Cortex of kidney (tissue), 1 donor: ENCODE results near the gene SLC26A6.

Source experiments
- DNase-seq: peaks from one replicate; lab custom pipeline; 2025; lab: John Stamatoyannopoulos, UW

Gene SLC26A6

DNA sequence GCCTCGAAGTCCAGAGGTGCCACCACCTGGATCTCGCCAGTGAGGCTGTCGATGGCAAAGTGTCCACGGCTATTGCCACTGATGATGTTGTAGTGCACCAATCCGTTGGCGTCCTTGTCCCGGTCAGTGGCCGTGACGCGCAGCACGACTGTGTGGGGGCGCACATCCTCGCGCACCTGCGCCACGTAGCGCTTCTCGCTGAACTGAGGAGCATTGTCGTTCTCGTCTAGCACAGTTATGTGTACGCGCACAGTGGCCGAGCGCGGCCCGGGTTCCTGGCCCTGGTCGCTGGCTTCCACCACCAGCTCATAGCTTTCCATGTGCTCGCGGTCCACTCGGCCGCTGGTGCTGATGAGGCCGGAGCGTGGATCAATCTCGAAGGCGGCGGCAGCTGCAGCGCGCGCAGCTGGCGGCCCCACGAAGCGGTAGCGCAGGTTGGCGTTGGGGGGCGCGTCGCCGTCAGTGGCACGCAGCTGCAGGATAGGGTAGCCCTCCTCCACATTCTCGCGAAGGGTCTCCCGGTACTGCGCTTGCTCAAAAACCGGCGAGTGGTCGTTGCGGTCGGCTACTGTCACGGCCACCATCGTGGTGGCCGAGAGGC, 25.6 kb upstream of the SLC26A6 start:
- DNase-seq, result no peak

DNA sequence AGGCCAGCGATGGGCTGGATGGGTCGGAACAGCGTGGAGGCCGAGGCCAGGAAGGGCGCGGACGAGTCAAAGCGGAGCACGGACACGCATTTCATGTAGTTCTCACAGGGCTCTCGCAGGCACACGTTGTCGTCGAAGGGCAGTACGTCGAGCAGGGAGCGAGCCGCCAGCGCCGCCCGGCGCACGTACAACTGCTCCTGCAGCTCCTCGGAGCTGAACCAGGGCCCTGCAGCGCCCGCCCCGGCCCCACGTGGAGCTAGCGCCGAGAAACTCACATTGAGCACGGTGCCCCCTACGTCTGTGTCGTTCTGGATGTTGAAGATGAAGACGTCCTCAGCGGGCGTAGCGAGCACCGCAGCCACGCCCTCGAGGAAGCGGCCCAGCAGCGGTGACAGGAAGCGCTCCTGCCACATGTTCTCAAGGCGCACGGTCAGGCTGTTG, 21.6 kb upstream of the SLC26A6 start:
- no peak for DNase-seq

DNA sequence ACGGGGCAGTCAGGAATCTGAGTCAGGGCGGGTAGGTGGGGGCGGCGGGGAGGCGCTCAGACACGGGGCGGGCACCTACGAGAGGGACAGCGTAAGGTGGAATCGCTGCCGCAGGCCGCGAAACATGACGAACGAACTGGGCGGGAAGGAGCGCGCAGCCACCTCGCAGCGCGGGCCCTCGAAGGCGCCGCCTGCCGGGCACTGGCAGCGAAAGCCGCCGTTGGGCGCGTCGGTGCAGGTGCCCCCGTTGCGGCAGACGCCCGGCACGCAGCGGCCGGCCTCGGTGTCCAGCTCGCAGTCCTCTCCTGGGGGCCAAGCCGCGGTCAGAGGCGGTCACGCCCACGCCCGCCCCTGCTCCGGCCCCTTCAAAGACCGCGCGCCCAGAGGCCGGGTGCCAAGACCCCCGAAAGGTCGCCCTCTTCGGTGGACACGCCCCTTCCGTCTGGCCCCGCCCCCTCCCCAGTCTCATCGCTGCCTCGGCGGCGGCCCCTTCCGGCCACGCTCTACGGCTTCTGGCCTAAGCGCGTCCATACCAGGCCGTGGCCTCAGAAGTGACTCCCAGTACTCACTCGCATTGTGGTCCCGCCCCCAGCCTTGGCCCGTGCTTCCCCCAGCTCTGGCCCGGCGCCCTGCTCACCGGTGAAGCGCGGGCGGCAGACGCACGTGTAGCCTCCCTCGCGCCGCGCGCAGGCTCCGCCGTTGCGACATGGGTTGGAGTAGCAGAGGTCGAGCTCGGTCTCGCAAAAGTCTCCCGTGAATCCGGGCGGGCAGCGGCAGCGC, 21.0 kb upstream of the SLC26A6 start:
- DNase-seq, result no peak

DNA sequence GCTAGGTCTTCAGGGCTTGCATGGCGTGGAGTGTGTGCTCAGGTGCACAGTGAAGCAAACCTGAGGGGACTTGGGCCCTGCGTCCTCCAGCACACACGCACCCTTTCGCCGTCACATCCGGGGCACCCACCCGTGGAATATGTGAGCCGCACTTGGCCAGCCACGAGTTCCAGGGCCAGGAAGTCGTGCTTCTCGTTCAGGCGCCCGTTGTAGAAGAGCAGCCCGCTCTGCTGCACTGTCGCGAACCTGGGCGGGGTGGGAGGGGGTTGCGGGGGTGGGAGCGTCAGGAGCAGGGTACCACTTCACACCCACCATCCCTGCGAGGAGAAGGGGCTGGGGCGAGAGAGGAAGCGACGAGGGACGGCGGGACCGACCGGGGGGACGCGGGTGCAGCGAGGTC, 20.3 kb upstream of the SLC26A6 start:
- no peak for DNase-seq

DNA sequence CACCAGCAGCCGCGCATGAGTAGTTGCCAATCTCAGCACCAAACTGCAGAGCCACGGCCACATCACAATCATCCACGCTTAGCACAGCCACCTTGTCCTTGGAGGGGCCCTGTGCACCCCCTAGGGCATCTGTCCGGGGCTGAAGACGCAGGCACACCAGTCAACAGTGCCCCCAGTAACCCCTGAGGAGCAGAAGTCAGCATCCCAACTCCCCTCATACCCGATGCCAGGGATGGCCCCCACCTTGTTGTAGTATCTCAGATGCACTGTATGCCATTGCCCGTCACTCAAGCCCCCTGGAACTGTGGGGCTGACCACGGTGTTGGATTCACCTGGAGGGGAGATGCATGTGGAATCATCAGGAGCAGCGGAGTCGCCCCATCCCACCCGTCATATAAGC, 19.8 kb upstream of the SLC26A6 start:
- DNase-seq, result no peak

DNA sequence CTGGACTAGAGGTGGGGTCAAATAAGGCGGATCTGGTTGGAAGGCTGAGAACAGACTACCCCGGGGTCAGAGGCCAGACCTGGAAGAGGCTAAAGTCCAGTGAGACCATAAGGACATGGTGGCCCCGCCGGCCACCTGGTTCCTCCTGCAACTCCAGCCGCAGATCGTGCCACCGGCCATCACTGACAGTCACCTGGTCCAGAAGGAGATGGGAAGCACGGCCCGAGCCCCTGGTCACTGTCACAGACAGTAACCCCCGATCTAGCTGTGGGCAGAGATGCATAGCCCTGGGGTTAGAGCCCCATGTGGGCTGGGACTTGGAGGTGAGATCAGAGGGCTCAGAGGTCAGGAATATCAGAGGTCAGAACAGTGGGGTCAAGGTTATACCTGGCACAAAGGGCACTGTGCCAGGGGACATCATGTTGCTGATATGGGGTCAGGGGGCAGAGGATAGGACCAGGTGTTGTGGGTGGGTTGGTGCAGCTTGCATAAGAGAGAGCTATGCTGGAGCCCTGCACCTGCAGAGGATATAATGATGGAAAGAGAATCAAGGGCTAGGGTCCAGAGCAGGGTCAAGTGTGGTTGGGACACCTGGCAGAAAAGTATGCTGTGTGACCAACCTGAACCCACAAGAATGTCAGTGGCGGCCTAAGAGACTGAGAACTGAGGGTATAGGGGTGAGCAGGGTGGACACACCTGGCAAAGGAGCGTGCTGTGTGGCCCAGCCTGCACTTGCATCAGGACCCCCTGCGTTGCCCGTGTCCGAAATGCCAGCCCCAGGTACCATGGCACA, 17.9 kb upstream of the SLC26A6 start:
- DNase-seq, result no peak

DNA sequence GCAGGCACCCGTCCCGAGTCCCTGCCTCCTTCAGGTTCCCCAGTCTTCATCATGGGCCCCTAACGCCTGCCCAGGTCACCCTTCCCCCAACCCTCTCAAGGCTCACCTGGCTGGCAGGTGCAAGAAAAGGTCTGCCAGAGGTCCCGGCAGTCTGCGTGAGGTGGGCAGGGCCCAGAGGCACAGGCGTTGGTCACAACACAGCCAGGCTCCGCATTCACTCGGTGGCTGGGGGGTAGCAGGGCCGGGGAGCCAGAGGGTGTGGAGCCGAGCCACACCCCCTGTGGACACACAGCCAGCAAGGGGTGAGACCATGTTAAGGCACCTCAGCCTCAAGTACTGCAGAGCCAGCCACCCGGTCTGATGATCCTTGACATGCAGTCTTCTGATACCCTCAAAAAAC, 16.5 kb upstream of the SLC26A6 start:
- no peak for DNase-seq

DNA sequence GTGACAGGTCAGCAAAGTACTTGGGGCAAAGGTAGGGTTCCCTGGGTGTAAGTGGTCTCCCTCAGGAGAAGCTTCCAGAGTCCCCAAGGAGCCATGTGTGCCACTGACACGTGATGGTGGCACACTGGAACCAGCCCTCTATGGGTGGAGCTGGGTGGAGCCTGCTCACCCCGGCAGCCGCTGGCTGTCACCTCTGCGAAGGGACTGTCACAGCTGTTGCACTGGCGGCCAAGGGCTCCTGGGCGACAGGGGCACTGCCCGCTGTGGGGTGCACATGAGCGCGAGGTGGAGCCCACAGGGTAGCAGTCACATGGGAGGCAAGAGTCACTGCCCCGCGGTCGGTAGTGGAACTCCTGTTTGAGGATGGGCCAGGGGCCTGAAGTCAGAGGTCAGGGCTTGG, 15.5 kb upstream of the SLC26A6 start:
- DNase-seq, result no peak

DNA sequence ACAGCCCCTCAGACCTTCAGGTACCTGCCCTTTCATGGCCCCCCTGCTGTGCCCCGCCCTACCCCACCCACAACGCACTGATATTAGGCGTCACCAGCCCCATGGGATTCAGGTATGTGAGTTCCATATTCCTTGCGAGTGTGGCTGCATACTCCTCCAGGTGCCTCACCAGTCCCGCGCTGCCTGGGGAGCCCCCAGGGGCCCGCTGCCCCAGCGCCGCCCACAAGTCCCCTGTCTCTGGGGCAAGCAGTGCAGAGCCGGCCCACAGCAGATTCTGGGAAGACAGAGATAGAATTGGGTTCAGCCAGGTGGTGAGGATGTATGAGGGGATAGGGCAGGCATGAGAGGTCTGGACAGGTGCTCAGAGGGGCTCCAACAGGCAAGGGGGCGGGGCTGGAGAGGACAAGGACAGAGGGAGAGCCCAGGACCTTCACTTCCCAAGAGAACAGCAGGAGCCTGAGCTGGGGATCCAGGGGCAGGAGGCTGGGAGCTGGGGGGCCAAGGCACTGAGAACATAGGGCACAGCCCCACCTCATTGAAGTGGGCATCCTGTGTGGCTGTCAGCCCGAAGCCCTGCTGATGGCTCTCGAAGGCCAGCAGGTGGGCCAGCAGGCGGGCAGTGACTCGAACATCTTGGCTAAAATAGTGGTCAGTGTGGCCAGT, 13.1 kb upstream of the SLC26A6 start:
- DNase-seq, result no peak

DNA sequence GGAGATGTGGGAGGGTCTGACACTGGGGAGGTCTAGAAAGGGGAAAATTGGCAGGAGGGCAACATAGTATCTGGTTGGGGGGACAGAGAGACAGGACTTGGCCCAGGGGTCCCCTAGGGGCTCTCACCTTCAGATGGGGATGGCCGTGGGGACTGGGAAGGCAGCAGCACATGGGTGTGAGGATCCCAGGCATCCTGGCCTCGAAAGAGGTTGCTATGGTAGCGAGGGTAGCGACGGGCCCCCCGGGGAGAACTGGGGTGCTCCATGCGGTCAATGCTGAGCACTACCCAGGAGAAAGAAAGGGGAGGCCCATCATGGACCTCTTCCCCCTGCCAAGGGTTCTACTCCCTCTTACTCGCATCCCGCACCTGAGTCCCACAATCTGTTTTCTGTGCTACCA, 12.5 kb upstream of the SLC26A6 start:
- no peak for DNase-seq

DNA sequence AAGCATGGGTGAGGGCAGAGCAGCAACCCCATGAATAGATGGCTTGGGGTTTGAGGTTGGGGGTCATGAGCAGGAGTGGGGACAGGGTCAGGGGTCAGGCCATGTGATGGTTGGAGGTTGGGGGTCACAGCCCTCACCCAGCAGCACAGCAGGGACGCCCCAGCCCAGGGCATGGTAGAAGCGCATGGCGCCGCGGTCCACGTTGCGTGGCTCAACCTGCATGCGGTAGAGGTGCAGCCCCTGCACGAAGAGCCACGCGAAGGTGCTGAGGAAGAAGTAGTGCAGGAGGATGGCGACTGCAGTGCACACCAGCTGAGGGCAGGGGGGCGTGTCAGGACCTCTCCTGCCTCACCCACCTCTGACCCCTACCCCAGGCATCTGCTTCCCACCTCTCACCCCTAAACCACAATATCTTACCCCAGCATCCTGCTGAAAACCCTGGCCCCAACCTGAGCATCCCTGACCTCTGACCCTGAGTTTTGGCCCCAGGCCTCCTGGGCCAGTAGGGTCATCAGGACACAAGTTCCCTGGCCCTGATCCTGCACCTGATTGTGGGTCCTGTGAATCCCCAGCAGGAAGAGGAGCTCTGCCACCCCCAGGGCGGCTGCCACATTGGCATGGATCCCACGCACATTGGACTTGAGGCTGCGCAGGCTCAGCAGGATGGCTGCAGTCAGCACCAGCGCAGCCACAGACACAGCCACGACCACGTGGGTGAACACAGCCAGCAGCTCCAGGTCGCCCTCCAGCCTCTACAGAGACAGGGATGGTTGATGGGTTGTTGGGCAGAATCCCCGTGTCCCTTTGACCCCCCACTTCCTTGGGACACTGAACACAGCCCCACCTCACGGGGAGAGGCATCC, 9.9 kb upstream of the SLC26A6 start:
- DNase-seq, result no peak

DNA sequence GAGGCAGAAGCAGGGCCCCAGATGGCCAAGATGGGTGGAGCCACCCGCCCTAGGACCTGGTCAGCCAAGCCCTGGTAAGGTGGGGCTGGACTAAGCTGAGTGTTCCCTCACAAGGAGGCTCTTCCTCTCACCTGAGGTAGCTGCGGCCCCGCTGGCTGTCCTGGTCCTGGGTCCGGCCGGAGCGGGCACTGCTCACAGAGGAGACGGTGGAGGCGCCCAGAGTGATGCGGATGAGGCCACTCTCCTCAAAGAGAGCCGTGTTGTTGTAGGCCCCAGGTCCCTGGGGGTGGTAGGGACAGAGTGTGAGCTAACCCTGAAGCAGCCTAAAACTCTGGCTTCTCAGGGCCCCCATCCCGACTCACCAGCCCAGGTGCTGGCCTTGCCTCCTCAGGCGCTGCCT, 7.3 kb upstream of the SLC26A6 start:
- no peak for DNase-seq

DNA sequence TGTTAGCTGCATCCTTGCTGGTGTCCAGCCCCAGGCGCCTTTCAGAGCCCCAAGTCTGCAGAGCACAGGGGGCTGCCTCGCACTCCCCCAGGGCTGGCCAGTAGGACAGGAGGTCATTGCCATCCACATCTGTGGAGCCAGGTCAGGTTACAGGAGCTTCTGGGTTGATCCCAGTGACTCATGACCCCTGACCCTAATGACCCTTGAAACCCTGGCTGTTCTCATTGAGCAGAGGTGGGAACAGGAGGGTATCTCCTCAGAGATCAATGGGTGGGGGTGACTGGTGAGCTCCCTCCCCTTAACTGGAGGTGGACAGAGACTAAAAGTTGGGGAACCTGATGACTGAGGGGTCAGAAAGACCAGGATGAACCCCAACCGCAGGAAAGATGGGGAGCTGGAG, 6.1 kb upstream of the SLC26A6 start:
- no peak for DNase-seq

DNA sequence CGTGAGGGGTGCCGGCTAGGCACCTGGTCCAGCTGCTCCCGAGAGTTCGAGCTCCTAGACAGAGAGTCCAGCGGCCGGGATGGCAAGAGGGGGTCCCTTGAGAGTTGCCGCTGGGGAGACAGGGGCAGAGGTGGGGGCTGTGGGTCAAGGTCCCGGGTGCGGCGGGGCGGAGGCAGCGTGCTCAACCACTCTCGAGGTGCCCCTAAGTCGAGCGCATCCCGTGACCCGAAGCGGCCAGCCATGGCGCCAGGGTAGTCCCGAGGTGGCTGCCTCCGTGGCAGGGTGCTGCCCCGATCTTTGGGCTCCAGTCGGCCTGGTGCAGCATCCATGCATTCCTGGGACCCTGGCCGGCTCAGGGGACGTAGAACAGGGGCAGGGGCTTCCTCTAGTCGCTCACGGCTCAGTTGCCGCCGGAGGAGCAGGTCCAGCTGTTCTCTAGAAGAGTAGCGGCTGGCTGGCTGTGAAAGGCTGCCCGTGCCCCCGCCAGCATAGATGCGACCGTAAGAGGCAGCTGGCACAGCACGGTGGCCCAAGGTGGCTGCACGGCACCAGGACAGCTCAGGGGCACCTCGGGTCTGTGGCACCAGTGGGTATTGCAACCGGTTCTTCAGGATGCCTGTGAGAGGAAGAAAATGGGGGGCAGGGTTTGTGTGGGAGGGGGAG, 4.8 kb upstream of the SLC26A6 start:
- no peak for DNase-seq

DNA sequence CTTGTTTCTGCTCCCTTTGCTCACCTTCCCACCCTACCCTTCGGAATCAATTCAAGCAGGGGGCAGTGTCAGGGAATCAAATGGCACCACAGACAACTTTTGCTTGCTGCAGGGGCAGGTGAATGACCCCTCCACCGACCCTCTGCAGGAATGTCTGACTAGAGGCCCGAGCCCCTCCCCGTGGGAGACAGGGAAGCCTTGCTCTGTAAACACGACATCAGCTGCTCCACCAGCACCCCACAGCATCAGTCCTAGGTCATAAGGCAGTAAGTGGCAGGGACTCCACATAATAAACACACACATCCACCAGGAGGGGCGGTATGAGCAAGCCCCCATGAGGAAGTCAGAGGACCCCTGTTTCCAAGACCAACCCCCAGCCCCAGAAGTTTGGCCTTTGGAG, 2.0 kb upstream of the SLC26A6 start:
- no peak for DNase-seq

DNA sequence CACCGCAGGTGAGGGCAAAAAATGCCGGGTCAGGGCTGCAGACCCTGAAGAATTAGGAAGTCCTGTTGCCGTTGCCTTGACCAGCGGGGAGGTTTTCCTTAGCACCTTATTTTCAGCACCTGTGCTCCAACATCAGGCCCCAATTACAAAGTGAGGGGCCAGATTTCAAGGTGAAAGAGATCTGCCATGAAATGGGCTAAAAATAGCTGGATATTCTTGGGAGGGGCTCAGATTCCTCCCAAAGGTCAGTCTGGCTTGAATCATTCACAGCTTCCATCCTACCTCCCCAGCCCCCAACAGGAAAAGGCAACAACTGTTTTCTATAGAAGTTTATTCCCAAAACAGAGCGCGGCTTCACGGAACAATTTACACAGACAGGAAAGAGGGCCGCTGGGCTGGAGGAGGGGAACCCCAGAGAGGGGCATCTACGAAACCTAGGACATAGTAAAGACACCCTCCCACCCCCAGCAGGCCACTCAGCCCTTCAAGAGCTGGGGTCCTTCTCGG, 941 bp upstream of the SLC26A6 start:
- no peak for DNase-seq

DNA sequence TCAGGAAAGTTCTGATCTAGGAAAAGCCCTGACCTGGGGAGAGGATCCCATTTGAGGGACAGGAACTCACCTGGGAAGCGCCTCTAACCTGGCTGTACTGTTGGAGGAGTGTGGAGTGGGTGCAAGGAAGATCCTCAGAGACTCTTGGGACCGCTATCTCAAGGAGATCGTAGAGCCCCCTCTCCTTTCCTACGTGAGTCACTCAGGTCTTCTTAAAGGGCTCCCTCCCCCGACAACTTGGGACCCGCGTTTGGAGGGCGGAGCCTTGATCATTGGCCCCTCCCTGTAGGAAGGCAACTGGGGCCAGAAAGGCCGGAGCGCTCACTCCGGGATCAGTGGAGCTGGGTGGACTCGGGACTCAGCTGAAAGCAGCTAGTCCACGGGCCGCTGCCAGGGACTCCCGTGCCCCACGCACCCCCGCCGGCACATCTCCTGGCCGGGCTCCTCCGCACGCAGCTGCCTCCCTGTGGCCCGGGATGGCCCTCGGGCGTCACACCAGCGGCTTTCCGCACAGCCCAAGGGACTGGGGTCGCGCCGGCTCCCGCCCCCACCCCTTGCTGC, 520 bp downstream of the SLC26A6 start:
- no peak for DNase-seq

DNA sequence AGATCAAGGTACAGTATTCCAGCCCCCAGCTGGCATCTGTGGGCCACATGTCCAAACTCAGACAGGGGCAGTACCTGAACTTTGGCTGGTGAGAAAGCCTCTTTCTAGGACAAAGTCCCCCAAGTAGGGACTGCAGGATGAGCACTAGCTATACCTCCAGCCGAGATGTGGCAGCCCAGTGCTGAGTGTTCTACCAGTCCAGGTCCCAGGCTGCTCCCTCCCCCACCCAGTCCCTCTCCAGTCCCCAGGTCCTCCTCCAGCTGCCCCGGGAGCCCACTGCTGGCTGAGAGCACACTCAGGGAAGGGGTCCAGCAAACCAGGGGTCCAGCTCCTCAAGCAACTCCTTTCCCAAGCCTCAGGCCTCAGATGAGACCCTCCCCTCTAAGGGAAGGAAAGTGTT, 1.5 kb downstream of the SLC26A6 start:
- no peak for DNase-seq

DNA sequence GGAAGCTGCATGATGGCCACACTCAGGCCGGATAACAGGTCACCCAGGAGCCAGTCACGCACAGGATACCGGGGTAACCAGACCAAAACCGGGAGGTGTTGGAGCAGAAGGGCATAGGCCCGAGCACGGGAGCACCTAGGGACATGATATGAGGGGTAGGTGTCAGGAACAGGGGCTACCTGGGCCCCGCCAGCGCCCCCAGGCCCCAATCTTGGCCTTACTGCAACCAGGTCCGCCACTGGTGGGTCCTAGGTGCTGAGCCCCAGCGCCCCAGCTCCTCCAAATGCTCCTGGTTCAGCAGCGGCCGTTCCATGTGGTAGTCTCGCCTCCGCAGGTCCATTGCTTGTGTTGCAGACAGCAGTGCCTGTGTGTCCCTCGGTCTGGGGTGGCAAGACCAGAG, 2.0 kb downstream of the SLC26A6 start:
- DNase-seq, result no peak
